Esophagus muscularis mucosa (tissue), 4 donors: ENCODE data around the gene LHFPL6. TPM values are rescaled to one million over a fixed set of nuclear protein-coding genes. Genes with fewer than 3 reads are reported as not detected.

Experiments used
- DNase-seq: peaks from one replicate; pipeline ENCODE4 v3.0.0-alpha.2; 2017; ENCODE audit errors: extremely low spot score
- H3K27ac ChIP-seq, 4 donors: fragments of 200-600 bp; sonication (generic); replicated peaks in 1 of 4; 1 replicate in 3 of 4; 2 replicates in 1 of 4; pipeline ENCODE4 v1.5.1; 2016 to 2019; ENCODE audit warnings: mild to moderate bottlenecking in 1 of 4
- H3K27me3 ChIP-seq, 4 donors: fragments of 200-600 bp; sonication (generic); one replicate each; pipeline versions ENCODE4 v1.5.1 to v1.6.0; 2016 to 2019
- H3K36me3 ChIP-seq, 4 donors: fragments of 200-600 bp; sonication (generic); one replicate each; pipeline ENCODE4 v1.5.1; 2016 to 2019
- H3K4me1 ChIP-seq, 4 donors: fragments of 200-600 bp; sonication (generic); one replicate each; pipeline ENCODE4 v1.5.1; 2016 to 2019
- H3K4me3 ChIP-seq, 4 donors: fragments of 200-600 bp; sonication (generic); 1 replicate in 2 of 4; 2 replicates in 2 of 4; pipeline ENCODE4 v1.5.1; 2016 to 2019; ENCODE audit warnings: mild to moderate bottlenecking in 4 of 4, moderate library complexity in 1 of 4
- H3K9me3 ChIP-seq, 4 donors: fragments of 200-600 bp; sonication (generic); 1 replicate in 3 of 4; 2 replicates in 1 of 4; pipeline ENCODE4 v1.5.1; 2016 to 2019
- EP300 ChIP-seq: sonication (generic); formaldehyde crosslinking; IDR thresholded peaks from one replicate; pipeline ENCODE4 v1.6.1; 2017; ENCODE audit warnings: antibody characterized with exemption
- POLR2A ChIP-seq: fragments of 450-650 bp; IDR thresholded peaks from one replicate; pipeline ENCODE4 v1.6.1; 2017; ENCODE audit warnings: antibody characterized with exemption, moderate library complexity, mild to moderate bottlenecking, low read depth
- POLR2AphosphoS5 ChIP-seq, 2 donors: sonication (generic); formaldehyde crosslinking; IDR thresholded peaks; one replicate each; pipeline ENCODE4 v1.6.1; 2017; ENCODE audit warnings: antibody characterized with exemption in 2 of 2
- WGBS: methylation state at CpG from one replicate; pipeline ENCODE4 v1.1.5; 2018; 5-methylcytosine and 5-hydroxymethylcytosine counted together
- intact Hi-C: fragments of 100-400 bp; cut with DNase I; formaldehyde crosslinking; loops from one replicate; pipeline ENCODE4 v1.15.1; 2023
- total RNA-seq, 4 donors: library from RNA; depleted of rRNA; stranded (reverse); fragments of >200 nt; gene quantifications; one replicate each; pipeline versions ENCODE4 v1.1.0 to v1.2.1, GENCODE V29; 2016
- TF ChIP-seq, protein P1 (sequence below), 3 experiments: fragments of 200-600 bp in 2 of 3; fragments of 450-650 bp in 1 of 3; sonication (generic) in 2 of 3; IDR thresholded peaks; one replicate each; pipeline ENCODE4 v1.5.1; 2017 to 2019; ENCODE audit warnings: antibody characterized with exemption in 3 of 3, mild to moderate bottlenecking in 2 of 3, moderate library complexity in 1 of 3

Gene LHFPL6
- total RNA-seq, 4 donors from 2014 or later, result 55.6 to 75.9 (median 72.0) TPM

DNA sequence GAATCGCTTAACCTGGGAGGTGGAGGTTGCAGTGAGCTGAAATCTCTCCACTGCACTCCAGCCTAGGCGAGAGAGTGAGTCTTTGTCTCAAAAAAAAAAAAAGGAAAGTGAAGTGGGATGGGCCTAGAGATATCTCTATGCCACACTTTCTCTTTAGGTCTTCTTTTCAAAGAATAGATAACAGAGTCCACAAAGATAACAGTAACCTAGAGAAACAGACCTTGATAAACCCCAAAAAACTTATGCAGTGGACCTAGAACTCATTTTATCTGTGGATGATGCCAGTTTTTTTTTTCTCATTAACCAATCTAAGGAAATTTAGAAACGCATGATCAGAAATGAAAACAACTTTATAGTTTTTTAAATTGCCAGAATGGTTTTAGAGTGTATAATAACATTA is 227.4 kb downstream of the LHFPL6 start:
- intact Hi-C loops, result no loop called here
- H3K36me3 ChIP-seq, result no peaks in the 10 kb centered on the region
- WGBS, result 87% methylated on average over 3 of the region's 3 CpGs
- peaks cover 16 to 30% (median 21%) of the 10 kb centered on the region in 4 donors for H3K4me1 ChIP-seq
- TF ChIP-seq, protein P1, sequence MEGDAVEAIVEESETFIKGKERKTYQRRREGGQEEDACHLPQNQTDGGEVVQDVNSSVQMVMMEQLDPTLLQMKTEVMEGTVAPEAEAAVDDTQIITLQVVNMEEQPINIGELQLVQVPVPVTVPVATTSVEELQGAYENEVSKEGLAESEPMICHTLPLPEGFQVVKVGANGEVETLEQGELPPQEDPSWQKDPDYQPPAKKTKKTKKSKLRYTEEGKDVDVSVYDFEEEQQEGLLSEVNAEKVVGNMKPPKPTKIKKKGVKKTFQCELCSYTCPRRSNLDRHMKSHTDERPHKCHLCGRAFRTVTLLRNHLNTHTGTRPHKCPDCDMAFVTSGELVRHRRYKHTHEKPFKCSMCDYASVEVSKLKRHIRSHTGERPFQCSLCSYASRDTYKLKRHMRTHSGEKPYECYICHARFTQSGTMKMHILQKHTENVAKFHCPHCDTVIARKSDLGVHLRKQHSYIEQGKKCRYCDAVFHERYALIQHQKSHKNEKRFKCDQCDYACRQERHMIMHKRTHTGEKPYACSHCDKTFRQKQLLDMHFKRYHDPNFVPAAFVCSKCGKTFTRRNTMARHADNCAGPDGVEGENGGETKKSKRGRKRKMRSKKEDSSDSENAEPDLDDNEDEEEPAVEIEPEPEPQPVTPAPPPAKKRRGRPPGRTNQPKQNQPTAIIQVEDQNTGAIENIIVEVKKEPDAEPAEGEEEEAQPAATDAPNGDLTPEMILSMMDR (IDR thresholded peaks at IDR 0.05), result no peak
- no peak for TF ChIP-seq POLR2AphosphoS5 (IDR thresholded peaks at IDR 0.05)
- no peak for TF ChIP-seq EP300
- no peak for TF ChIP-seq POLR2A
- DNase-seq, result no peak
- H3K4me3 ChIP-seq, result no peak overlapping the region
- no peaks in the 10 kb centered on the region for H3K27me3 ChIP-seq
- no peaks in the 10 kb centered on the region for H3K9me3 ChIP-seq
- no peak overlapping the region for H3K27ac ChIP-seq

DNA sequence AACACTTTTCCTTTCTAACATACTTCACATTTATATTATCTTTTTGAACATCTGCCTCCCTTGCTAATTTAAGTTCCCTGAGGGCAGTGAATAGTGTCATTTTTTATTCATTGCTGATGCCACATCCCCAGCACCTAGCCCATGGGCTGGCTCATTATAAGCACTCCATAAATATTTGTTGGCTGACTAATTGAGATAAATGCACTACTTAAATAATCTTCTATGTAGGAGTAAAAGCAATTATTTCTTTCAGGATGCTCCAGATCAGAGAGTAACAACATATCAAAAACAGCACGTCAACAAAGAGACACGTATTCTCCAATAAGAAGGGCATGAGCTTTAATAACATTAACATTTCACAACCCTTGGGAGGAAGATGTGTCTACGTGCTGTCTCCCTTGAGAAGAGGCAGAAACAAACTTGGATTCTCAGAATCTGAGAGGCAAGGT is 228.2 kb downstream of the LHFPL6 start:
- 89% methylated on average over 3 of the region's 3 CpGs for WGBS
- no peaks in the 10 kb centered on the region for H3K9me3 ChIP-seq
- no peak for DNase-seq
- intact Hi-C loops, result no loop called here
- H3K36me3 ChIP-seq, result no peaks in the 10 kb centered on the region
- no peaks in the 10 kb centered on the region for H3K27me3 ChIP-seq
- H3K4me1 ChIP-seq, result peaks cover 15 to 28% (median 25%) of the 10 kb centered on the region in 4 donors
- TF ChIP-seq EP300, result no peak
- TF ChIP-seq, protein P1 (IDR thresholded peaks at IDR 0.05), result no peak
- no peak for TF ChIP-seq POLR2A
- TF ChIP-seq POLR2AphosphoS5 (IDR thresholded peaks at IDR 0.05), result no peak
- no peak overlapping the region for H3K27ac ChIP-seq
- H3K4me3 ChIP-seq, result no peak overlapping the region

DNA sequence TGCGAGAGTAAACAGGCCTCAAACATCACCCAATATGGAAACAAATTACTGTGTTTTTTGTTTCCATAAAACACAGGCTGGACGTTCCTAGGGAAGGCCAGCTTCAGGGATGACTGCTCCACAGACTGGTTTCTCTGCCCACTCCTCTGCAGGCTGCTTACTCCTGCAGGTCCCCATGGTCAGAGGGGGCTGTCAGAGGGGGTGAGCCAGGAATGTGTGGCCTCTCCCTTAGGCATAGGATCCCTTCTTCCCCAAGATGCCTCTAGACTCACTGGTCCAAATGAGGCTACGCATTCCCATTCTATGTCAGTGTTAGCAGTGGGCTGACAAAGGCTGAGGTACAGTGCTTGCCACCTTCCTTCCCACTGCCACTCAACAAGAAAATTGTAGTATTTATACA is 229.8 kb downstream of the LHFPL6 start:
- 90% methylated on average over 3 of the region's 3 CpGs for WGBS
- H3K4me1 ChIP-seq, result peaks cover 9 to 25% (median 24%) of the 10 kb centered on the region in 4 donors

DNA sequence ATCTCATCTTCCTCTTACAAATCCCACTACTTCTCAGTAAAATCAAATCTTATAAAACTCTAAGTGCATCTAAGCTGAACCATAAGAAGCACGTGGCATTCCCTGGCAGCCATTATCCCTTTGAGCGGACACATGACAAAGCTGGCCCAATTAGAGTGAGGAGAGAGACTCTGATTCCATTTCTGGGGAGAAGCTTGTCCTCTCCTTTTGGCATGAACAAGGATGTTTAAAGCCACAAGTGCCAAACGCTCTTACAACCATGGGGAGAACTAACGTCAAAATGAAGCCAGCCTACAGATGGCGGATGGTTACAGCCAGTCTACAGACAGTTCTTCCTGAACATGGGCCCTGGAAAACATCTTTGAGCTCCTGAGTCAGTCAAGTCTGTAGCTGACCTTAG is 231.3 kb downstream of the LHFPL6 start:
- Histone ChIP-seq H3K4me1 (peaks cover 9 to 30% (median 25%) of the 10 kb centered on the region in 4 donors), H3K4me3 (no peak overlapping the region), H3K36me3 (no peaks in the 10 kb centered on the region), H3K9me3 (no peaks in the 10 kb centered on the region), H3K27me3 (no peaks in the 10 kb centered on the region), H3K27ac (no peak overlapping the region)
- intact Hi-C loops, result no loop called here
- no peak for DNase-seq
- no peak for TF ChIP-seq EP300
- WGBS, result 91% methylated on average over 5 of the region's 5 CpGs

More for the DNA sequence above, 229.8 kb downstream of the LHFPL6 start:
- TF ChIP-seq, protein P1 (IDR thresholded peaks at IDR 0.05), result no peak
- no peak for TF ChIP-seq EP300
- TF ChIP-seq POLR2A, result no peak
- no peak for TF ChIP-seq POLR2AphosphoS5 (IDR thresholded peaks at IDR 0.05)
- no peak overlapping the region for H3K4me3 ChIP-seq
- intact Hi-C loops, result no loop called here
- no peak for DNase-seq
- H3K9me3 ChIP-seq, result no peaks in the 10 kb centered on the region
- no peak overlapping the region for H3K27ac ChIP-seq
- no peaks in the 10 kb centered on the region for H3K36me3 ChIP-seq
- no peaks in the 10 kb centered on the region for H3K27me3 ChIP-seq

DNA sequence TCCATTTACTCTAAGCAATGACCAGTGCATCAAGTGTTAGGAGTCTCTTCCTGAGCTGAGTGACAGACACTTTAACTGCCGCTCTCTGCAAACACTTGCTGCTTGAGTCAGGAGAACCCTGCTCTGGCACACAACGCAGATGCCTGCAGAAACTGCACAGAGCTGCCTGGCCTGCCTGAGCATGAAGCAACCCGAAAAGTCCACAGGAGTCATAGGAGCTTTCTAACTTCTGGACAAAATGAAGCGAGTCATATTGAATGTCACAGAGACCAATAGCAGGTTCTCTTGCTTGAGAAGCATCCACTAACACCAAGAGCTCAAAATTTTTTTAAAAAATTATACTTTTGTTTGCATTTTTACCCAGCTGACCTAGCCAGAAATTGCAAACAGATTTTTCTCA is 232.4 kb downstream of the LHFPL6 start:
- TF ChIP-seq, protein P1 (IDR thresholded peaks at IDR 0.05), result no peak
- TF ChIP-seq POLR2AphosphoS5 (IDR thresholded peaks at IDR 0.05), result no peak
- TF ChIP-seq POLR2A, result no peak
- no peak for TF ChIP-seq EP300
- 84% methylated on average over 4 of the region's 4 CpGs for WGBS
- no peaks in the 10 kb centered on the region for H3K27me3 ChIP-seq
- DNase-seq, result no peak
- no peaks in the 10 kb centered on the region for H3K9me3 ChIP-seq
- intact Hi-C loops, result no loop called here
- H3K4me3 ChIP-seq, result no peak overlapping the region
- H3K27ac ChIP-seq, result no peak overlapping the region
- no peaks in the 10 kb centered on the region for H3K36me3 ChIP-seq
- H3K4me1 ChIP-seq, result peaks cover 0 to 29% (median 20%) of the 10 kb centered on the region in 4 donors
